Liver (tissue), 9 donors: ENCODE data around the gene CCDC6. TPM values are rescaled to one million over a fixed set of nuclear protein-coding genes. Genes with fewer than 3 reads are reported as not detected.
"Not testable (repeated sequence)": the region's sequence is repeated elsewhere in the genome, so short reads cannot be mapped to it uniquely, and the experiment has no call there.

Experiments
- DNase-seq: peaks from one replicate; pipeline ENCODE4 v3.0.0-alpha.2; 2017; ENCODE audit warnings: low spot score
- H3K27ac ChIP-seq, 2 donors: one replicate each; pipeline ENCODE4 v1.7.0; 2013; ENCODE audit warnings: inconsistent platforms in 2 of 2, low read length in 2 of 2, control low read depth in 1 of 2, low read depth in 1 of 2, mild to moderate bottlenecking in 1 of 2
- H3K27me3 ChIP-seq, 4 donors: one replicate each; pipeline versions ENCODE4 v1.6.1 to v1.7.0; 2013; ENCODE audit warnings: low read length in 3 of 4, inconsistent platforms in 1 of 4, mild to moderate bottlenecking in 1 of 4, moderate library complexity in 1 of 4; ENCODE audit not compliant: control insufficient read depth in 4 of 4, insufficient read depth in 4 of 4
- H3K36me3 ChIP-seq, 4 donors: one replicate each; pipeline versions ENCODE4 v1.6.1 to v1.7.0; 2013; ENCODE audit warnings: low read length in 3 of 4, mild to moderate bottlenecking in 3 of 4, low read depth in 1 of 4, moderate library complexity in 1 of 4; ENCODE audit not compliant: control insufficient read depth in 4 of 4, insufficient read depth in 3 of 4
- H3K4me1 ChIP-seq, 4 donors: one replicate each; pipeline versions ENCODE4 v1.6.1 to v1.7.0; 2013; ENCODE audit warnings: low read length in 3 of 4, mild to moderate bottlenecking in 3 of 4, moderate library complexity in 1 of 4; ENCODE audit not compliant: control insufficient read depth in 4 of 4, insufficient read depth in 4 of 4
- H3K4me3 ChIP-seq, 3 donors: one replicate each; pipeline versions ENCODE4 v1.6.1 to v1.7.0; 2013; ENCODE audit warnings: low read length in 3 of 3, control low read depth in 1 of 3, low read depth in 1 of 3, mild to moderate bottlenecking in 1 of 3
- H3K9ac ChIP-seq, 2 donors: one replicate each; pipeline ENCODE4 v1.7.0; 2013; ENCODE audit warnings: low read length in 2 of 2, mild to moderate bottlenecking in 2 of 2, moderate library complexity in 2 of 2, control low read depth in 1 of 2, low read depth in 1 of 2
- H3K9me3 ChIP-seq, 4 donors: one replicate each; pipeline versions ENCODE4 v1.6.1 to v1.7.0; 2013; ENCODE audit warnings: low read length in 3 of 4; ENCODE audit not compliant: control insufficient read depth in 4 of 4
- EGR1 ChIP-seq, 2 donors: IDR thresholded peaks; 2 replicates each; pipeline ENCODE4 v1.6.1; 2016 to 2018; ENCODE audit warnings: antibody characterized with exemption in 2 of 2, low read depth in 2 of 2
- FOXA1 ChIP-seq: IDR thresholded peaks from 2 replicates; pipeline ENCODE4 v1.6.1; 2016; ENCODE audit warnings: antibody characterized with exemption
- FOXA2 ChIP-seq: IDR thresholded peaks from 2 replicates; pipeline ENCODE4 v1.6.1; 2016; ENCODE audit warnings: antibody characterized with exemption
- GABPA ChIP-seq, 2 donors: IDR thresholded peaks in 1 of 2; conservative IDR thresholded peaks in 1 of 2; 2 replicates each; pipeline ENCODE4 v1.6.1; 2016; ENCODE audit warnings: antibody characterized with exemption in 2 of 2, mild to moderate bottlenecking in 1 of 2, moderate library complexity in 1 of 2
- HNF4G ChIP-seq: IDR thresholded peaks from 2 replicates; pipeline ENCODE4 v1.6.1; 2016; ENCODE audit warnings: antibody characterized with exemption
- NR2F2 ChIP-seq: IDR thresholded peaks from 2 replicates; pipeline ENCODE4 v1.6.1; 2016; ENCODE audit warnings: antibody characterized with exemption
- SP1 ChIP-seq: IDR thresholded peaks from 2 replicates; pipeline ENCODE4 v1.6.1; 2018; ENCODE audit warnings: antibody characterized with exemption, mild to moderate bottlenecking
- WGBS: extraction: QIAGEN DNeasy Blood & Tissue Kit; methylation state at CpG from one replicate; pipeline ENCODE4 v1.1.7; 2013; 5-methylcytosine and 5-hydroxymethylcytosine counted together
- polyA plus RNA-seq, 2 donors: library from polyadenylated mRNA; stranded (reverse) in 1 of 2; unstranded in 1 of 2; fragments of 200-250 nt in 1 of 2; fragments of >200 nt in 1 of 2; fragmentation: Nextera tagmentation in 1 of 2; extraction: Ambion mirVana in 1 of 2; gene quantifications; one replicate each; pipeline versions ENCODE4 v1.2.1 to v1.2.3, GENCODE V29; 2013 to 2015
- total RNA-seq, 2 donors: library from RNA; depleted of rRNA; stranded (reverse); fragments of >200 nt; gene quantifications; one replicate each; pipeline ENCODE4 v1.2.3, GENCODE V29; 2014
- TF ChIP-seq, protein P1 (sequence below): IDR thresholded peaks from 2 replicates; pipeline ENCODE4 v1.6.1; 2016; ENCODE audit warnings: antibody characterized with exemption
- TF ChIP-seq, protein P2 (sequence below): fragments of 150-350 bp; IDR thresholded peaks from 2 replicates; pipeline ENCODE4 v1.5.1; 2017; ENCODE audit warnings: improper control_type of control experiment, low read depth, low read length; ENCODE audit not compliant: missing input control
- TF ChIP-seq, protein P3 (sequence below): IDR thresholded peaks from 2 replicates; pipeline ENCODE4 v1.6.1; 2016; ENCODE audit warnings: antibody characterized with exemption
- donor health status: healthy.
- donor health status: healthy.
- donor health status: healthy.
- donor health status: healthy.
- donor health status: healthy.

Gene CCDC6
- total and polyA plus RNA-seq, 4 donors = 4.7 to 14.3 (median 8.8) TPM

DNA sequence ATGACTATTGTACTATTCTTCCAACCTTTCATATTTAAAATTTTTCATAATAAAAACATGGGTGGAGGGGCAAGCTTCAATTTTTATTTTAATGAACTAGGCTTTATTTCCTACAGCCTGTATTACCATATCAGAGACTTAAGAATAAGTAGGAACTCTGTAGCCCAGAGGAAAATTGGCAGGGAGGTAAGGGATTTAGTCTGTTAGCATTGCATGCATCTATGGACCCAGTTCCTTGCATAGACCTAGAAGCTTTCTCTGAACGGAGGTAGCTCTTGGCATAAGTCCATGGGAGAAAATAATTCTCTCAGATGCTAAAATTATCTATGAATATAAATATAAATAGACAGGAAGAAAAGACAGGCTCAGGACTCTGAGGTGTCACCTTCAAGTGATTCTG, 31.4 kb upstream of the CCDC6 start:
- H3K4me1 ChIP-seq = no peaks in the 10 kb centered on the region
- H3K27ac ChIP-seq = no peak overlapping the region
- no peak overlapping the region for H3K9ac ChIP-seq
- no peak for DNase-seq
- WGBS = 58% methylated on average over 1 of the region's 1 CpG
- no peak overlapping the region for H3K4me3 ChIP-seq
- H3K27me3 ChIP-seq = no peaks in the 10 kb centered on the region
- H3K9me3 ChIP-seq = no peaks in the 10 kb centered on the region
- no peak for TF ChIP-seq GABPA (IDR thresholded peaks at IDR 0.05 in 1 of 2, conservative IDR thresholded peaks at IDR 0.05 in 1 of 2)
- TF ChIP-seq, protein P1, sequence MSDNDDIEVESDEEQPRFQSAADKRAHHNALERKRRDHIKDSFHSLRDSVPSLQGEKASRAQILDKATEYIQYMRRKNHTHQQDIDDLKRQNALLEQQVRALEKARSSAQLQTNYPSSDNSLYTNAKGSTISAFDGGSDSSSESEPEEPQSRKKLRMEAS = no peak
- TF ChIP-seq SP1 = no peak
- TF ChIP-seq, protein P2, sequence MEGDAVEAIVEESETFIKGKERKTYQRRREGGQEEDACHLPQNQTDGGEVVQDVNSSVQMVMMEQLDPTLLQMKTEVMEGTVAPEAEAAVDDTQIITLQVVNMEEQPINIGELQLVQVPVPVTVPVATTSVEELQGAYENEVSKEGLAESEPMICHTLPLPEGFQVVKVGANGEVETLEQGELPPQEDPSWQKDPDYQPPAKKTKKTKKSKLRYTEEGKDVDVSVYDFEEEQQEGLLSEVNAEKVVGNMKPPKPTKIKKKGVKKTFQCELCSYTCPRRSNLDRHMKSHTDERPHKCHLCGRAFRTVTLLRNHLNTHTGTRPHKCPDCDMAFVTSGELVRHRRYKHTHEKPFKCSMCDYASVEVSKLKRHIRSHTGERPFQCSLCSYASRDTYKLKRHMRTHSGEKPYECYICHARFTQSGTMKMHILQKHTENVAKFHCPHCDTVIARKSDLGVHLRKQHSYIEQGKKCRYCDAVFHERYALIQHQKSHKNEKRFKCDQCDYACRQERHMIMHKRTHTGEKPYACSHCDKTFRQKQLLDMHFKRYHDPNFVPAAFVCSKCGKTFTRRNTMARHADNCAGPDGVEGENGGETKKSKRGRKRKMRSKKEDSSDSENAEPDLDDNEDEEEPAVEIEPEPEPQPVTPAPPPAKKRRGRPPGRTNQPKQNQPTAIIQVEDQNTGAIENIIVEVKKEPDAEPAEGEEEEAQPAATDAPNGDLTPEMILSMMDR = no peak
- TF ChIP-seq FOXA1 = no peak
- TF ChIP-seq EGR1 (IDR thresholded peaks at IDR 0.05; ENCODE audit: low read depth in 2 of 2) = no peak
- TF ChIP-seq FOXA2 = no peak
- no peaks in the 10 kb centered on the region for H3K36me3 ChIP-seq

DNA sequence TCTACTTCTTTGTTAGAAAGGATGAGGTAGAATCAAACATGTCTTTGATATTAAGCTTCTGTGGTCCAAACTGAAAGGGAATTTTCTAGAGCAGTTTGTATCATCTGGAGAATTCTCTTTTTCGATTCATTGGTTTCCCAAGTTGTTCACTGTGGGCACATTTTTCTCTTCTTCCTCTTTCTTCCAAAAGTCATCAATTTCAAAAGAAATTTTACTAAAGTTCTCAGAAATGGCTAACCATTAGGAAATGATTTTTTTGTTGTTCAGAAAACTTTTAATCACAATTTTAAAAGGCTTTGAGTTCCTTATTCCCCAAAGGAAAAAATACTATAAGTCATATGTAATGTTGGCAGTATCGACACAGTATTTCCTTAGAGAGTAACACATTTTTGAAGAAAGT, 28.3 kb upstream of the CCDC6 start:
- Histone ChIP-seq H3K9me3 (peaks cover 0 to 2% (median 0%) of the 10 kb centered on the region in 4 donors), H3K27ac (no peak overlapping the region), H3K9ac (no peak overlapping the region), H3K27me3 (no peaks in the 10 kb centered on the region), H3K36me3 (no peaks in the 10 kb centered on the region), H3K4me3 (no peak overlapping the region), H3K4me1 (no peaks in the 10 kb centered on the region)
- DNase-seq = no peak
- WGBS = 79% methylated on average over 2 of the region's 2 CpGs
- no peak for TF ChIP-seq NR2F2
- TF ChIP-seq, protein P3, sequence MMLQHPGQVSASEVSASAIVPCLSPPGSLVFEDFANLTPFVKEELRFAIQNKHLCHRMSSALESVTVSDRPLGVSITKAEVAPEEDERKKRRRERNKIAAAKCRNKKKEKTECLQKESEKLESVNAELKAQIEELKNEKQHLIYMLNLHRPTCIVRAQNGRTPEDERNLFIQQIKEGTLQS = no peak
- TF ChIP-seq, protein P1 = no peak
- TF ChIP-seq FOXA1 = no peak
- TF ChIP-seq SP1 = no peak
- TF ChIP-seq, protein P2 = no peak
- TF ChIP-seq GABPA (IDR thresholded peaks at IDR 0.05 in 1 of 2, conservative IDR thresholded peaks at IDR 0.05 in 1 of 2) = no peak
- no peak for TF ChIP-seq EGR1 (IDR thresholded peaks at IDR 0.05; ENCODE audit: low read depth in 2 of 2)
- no peak for TF ChIP-seq HNF4G

DNA sequence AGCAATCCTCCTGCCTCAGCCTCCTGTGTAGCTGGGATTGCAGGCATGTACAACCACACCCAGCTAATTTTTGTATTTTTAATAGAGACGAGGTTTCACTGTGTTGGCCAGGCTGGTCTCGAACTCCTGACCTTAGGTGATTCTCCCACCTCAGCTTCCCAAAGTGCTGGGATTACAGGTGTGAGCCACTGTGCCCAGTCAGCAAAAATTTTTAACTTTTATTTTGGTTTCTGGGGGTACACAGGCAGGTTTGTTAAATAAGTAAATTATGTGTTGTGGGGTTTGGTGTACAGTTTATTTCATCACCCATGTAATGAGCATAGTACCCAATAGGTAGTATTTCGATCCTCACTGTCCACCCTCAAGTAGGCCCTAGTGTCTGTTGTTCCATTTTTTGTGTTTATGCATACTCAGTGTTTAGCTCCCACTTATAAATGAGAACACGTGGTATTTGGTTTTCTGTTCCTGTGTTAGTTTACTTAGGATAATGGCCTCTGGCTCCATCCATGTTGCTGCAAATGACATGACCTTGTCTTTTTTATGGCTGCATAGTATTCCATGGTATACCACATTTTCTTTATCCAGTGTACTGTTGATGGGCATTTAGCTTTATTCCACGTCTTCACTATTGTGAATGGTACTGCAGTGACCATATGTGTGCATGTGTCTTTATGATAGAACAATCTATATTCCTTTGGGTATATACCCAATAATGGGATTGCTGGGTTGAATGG, 24.6 kb upstream of the CCDC6 start:
- not testable (repeated sequence) for H3K9ac ChIP-seq
- 90% methylated on average over 5 of the region's 5 CpGs for whole genome bisulfite sequencing

More for the DNA sequence above, 24.6 kb upstream of the CCDC6 start:
- H3K4me1 ChIP-seq, H3K9me3 ChIP-seq, H3K4me3 ChIP-seq, H3K36me3 ChIP-seq, H3K27me3 ChIP-seq, H3K27ac ChIP-seq, DNase-seq: not testable (repeated sequence)
